Neural crest cell (in vitro differentiated cells): ENCODE results near the gene DOCK1. TPM values are rescaled to one million over a fixed set of nuclear protein-coding genes. Genes with fewer than 3 reads are reported as not detected.

ENCODE experiments used
- DNase-seq: peaks from one replicate; pipeline ENCODE4 v3.0.0; 2021; ENCODE audit warnings: low read depth, mixed read lengths, low spot score
- H3K27ac Mint-ChIP-seq: one replicate; pipeline ENCODE4 v1.8.0; 2021; ENCODE audit warnings: mild to moderate bottlenecking, mixed read lengths; ENCODE audit not compliant: unreplicated experiment
- H3K27me3 Mint-ChIP-seq: 2 replicates; pipeline ENCODE4 v1.8.0; 2021; ENCODE audit warnings: low read depth, mild to moderate bottlenecking, mixed read lengths
- H3K36me3 Mint-ChIP-seq: 2 replicates; pipeline ENCODE4 v1.8.0; 2021; ENCODE audit warnings: low read depth, mild to moderate bottlenecking, mixed read lengths
- H3K4me1 Mint-ChIP-seq: 2 replicates; pipeline ENCODE4 v1.8.0; 2021; ENCODE audit warnings: mixed read lengths
- H3K4me3 Mint-ChIP-seq: one replicate; pipeline ENCODE4 v1.8.0; 2021; ENCODE audit warnings: mild to moderate bottlenecking, mixed read lengths
- H3K9me3 Mint-ChIP-seq: 2 replicates; pipeline ENCODE4 v1.8.0; 2021; ENCODE audit warnings: mixed read lengths
- total RNA-seq: library from RNA; stranded (reverse); gene quantifications from 2 replicates; pipeline ENCODE4 v1.2.1, GENCODE V29; 2021
- TF ChIP-seq, protein P1 (sequence below): fragments of 200-600 bp; sonication (generic); conservative IDR thresholded peaks from 2 replicates; pipeline ENCODE4 v1.5.0; 2021; ENCODE audit warnings: antibody characterized with exemption, mild to moderate bottlenecking

DOCK1 gene
- total RNA-seq, 1 donor from 2014 or later: 55.8 TPM

DNA sequence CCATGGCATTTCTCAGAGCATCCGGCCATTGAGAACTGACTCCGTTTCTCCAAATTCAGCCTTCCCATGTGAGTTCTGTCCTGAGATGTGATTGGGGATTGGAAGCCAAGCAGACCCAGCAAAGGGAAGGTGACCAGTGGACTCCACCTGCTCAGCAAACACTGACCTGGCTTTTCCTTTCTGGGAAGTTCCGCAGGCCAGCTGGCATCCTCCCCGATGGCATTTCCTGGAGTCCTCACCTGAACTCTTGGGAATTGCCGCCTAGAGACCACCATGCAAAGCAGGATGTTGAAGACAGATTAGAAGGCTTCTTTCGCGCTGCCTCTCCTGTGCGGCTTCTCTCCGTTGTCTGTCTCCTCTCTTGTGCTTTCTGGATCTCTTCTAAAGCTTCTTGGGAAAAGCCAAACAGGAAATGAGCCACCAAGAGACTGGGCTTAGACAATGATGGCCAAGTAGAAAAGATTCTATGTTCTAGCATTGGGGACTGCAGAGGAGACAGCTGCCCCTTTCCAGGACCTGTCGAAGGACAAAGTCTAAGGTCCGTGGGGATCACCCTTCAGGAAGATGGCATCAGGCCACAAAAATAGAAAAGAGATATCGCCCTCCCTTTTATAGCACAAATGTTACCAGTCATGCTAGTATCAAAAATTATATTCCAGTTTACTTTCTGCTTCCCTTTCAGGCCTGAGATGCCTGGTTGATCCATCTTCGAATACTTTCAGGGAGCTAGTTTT, 394.9 kb downstream of the DOCK1 start:
- Mint-ChIP-seq H3K36me3 (no peaks in the 10 kb centered on the region), H3K4me3 (no peak overlapping the region), H3K27me3 (no peaks in the 10 kb centered on the region), H3K9me3 (no peaks in the 10 kb centered on the region), H3K27ac (no peak overlapping the region), H3K4me1 (peaks cover 16% of the 10 kb centered on the region)
- TF ChIP-seq, protein P1, sequence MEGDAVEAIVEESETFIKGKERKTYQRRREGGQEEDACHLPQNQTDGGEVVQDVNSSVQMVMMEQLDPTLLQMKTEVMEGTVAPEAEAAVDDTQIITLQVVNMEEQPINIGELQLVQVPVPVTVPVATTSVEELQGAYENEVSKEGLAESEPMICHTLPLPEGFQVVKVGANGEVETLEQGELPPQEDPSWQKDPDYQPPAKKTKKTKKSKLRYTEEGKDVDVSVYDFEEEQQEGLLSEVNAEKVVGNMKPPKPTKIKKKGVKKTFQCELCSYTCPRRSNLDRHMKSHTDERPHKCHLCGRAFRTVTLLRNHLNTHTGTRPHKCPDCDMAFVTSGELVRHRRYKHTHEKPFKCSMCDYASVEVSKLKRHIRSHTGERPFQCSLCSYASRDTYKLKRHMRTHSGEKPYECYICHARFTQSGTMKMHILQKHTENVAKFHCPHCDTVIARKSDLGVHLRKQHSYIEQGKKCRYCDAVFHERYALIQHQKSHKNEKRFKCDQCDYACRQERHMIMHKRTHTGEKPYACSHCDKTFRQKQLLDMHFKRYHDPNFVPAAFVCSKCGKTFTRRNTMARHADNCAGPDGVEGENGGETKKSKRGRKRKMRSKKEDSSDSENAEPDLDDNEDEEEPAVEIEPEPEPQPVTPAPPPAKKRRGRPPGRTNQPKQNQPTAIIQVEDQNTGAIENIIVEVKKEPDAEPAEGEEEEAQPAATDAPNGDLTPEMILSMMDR: no peak
- DNase-seq: no peak

DNA sequence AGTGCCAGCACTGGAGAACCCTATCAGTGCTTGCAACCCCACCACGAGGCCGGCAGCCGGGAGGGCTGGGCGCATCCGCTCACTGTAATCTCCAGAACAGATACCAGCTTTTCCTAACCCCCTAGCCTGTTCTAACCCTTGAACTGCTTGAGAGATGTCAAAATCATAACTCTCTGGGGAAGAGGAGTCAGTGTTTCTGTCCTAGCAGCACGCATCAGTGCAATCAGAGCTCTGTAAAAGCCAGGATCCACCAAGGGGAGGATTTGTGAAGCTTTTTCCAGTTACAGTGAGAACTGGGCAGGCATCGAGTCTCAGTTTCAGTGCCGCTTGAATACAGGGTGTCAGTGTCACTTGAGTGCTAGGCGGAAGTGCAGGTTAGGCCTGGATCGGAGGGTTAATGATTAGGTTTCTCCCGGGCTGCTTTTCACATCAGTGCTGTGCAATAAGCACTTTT, 395.7 kb downstream of the DOCK1 start:
- no peak overlapping the region for H3K27ac Mint-ChIP-seq
- peaks cover 21% of the 10 kb centered on the region for H3K4me1 Mint-ChIP-seq
- no peaks in the 10 kb centered on the region for H3K36me3 Mint-ChIP-seq
- H3K27me3 Mint-ChIP-seq: no peaks in the 10 kb centered on the region
- no peak for DNase-seq
- H3K9me3 Mint-ChIP-seq: no peaks in the 10 kb centered on the region
- H3K4me3 Mint-ChIP-seq: no peak overlapping the region
- TF ChIP-seq, protein P1: no peak

DNA sequence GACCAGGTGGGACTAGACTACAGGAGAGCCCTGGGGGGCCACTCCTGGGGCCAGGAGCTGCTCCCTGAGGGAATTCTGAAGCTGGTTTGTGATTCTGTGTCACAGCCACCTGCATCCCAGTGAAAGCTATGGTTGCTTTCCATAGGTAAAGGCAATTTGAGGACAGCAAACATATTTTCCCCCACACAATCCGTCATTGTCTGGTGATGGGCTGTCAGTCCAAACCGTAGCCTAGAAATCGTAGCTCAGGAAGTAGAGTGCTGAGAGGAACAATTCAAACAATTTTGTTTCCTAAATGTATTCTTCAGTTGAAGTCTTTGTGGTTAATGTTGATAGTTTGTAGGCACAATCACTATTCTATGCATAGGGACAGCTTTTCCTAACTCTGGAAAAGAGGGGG, 397.1 kb downstream of the DOCK1 start:
- Mint-ChIP-seq H3K4me1 (peaks cover 21% of the 10 kb centered on the region), H3K36me3 (no peaks in the 10 kb centered on the region), H3K4me3 (no peak overlapping the region), H3K27ac (no peak overlapping the region), H3K27me3 (no peaks in the 10 kb centered on the region), H3K9me3 (no peaks in the 10 kb centered on the region)
- DNase-seq: no peak
- TF ChIP-seq, protein P1: no peak

DNA sequence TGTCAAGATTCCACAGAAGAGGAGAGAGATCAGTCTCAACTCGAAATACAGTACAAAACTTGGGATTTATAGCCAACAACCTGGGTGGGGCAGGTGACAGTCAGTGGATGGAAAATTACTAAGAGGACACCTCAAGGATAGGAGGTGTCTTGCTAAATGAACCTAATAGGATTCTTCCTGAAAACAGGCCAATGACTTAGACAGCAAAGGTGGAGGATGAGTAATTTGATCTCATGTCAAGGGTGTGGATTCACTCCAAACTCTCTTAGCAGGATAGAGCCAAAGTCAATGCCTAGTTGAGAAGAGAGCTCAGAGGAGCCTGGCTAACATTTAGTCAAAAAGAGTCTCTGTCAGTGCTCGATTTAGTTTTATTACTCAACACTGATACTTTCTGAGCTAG, 397.9 kb downstream of the DOCK1 start:
- H3K27me3 Mint-ChIP-seq: no peaks in the 10 kb centered on the region
- peaks cover 21% of the 10 kb centered on the region for H3K4me1 Mint-ChIP-seq
- no peak overlapping the region for H3K27ac Mint-ChIP-seq
- TF ChIP-seq, protein P1: no peak
- H3K4me3 Mint-ChIP-seq: no peak overlapping the region
- no peak for DNase-seq
- no peaks in the 10 kb centered on the region for H3K9me3 Mint-ChIP-seq
- H3K36me3 Mint-ChIP-seq: no peaks in the 10 kb centered on the region

DNA sequence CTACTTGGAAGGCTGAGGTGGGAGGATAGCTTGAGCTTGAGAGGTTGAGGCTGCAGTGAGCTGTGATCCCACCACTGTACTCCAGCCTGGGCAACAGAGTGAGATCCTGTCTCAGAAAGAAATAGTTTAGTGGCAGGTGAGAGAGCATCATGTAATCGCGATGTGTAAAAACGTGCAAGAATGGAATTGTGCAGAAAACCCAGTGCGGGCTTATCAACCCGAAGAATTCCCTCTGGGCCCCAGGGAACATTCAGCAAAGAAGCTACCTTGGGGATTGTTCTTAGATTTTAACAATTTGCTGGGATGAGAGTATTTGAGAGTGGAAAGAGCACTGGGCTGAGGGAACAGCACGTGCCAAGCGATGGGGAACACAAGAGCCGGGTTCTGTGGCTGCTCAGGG, 398.5 kb downstream of the DOCK1 start:
- DNase-seq: no peak
- H3K36me3 Mint-ChIP-seq: peaks cover 4% of the 10 kb centered on the region
- no peaks in the 10 kb centered on the region for H3K9me3 Mint-ChIP-seq
- H3K27ac Mint-ChIP-seq: no peak overlapping the region
- H3K27me3 Mint-ChIP-seq: no peaks in the 10 kb centered on the region
- TF ChIP-seq, protein P1: no peak
- H3K4me3 Mint-ChIP-seq: no peak overlapping the region
- peaks cover 21% of the 10 kb centered on the region for H3K4me1 Mint-ChIP-seq
